B cell (primary cell): ENCODE measurements around the gene SLC37A1.

ENCODE experiments used
- EZH2 ChIP-seq: IDR thresholded peaks from 2 replicates; pipeline ENCODE4 v1.6.1; 2012; ENCODE audit warnings: borderline replicate concordance, low read depth, mild to moderate bottlenecking, moderate library complexity, low read length; ENCODE audit not compliant: insufficient read depth, poor library complexity, severe bottlenecking
- TF ChIP-seq, protein P1 (sequence below): fragments of 200-600 bp; IDR thresholded peaks from one replicate; pipeline ENCODE4 v1.8.0; 2022; ENCODE audit warnings: antibody characterized with exemption, mild to moderate bottlenecking

DNA sequence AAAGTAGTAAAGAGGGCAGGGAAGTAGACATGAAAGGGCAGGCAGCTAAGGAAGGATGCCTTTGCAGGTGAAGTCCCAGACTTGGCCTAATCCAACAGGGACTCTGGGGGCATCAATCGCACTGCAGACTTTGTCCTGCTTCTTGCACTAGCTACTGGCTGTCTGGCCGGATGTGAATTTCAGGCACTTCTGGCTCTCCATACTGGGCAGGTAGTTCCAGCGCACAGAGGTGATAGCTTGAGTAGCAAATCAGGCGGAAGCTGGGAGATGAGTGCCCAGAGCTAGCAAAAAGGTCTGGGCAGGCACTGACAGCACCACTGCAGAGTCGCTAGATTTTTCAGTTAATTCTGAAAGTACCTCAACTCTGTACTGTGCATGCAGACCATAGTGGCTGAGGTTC lies 18.6 kb upstream of the SLC37A1 start:
- TF ChIP-seq, protein P1, sequence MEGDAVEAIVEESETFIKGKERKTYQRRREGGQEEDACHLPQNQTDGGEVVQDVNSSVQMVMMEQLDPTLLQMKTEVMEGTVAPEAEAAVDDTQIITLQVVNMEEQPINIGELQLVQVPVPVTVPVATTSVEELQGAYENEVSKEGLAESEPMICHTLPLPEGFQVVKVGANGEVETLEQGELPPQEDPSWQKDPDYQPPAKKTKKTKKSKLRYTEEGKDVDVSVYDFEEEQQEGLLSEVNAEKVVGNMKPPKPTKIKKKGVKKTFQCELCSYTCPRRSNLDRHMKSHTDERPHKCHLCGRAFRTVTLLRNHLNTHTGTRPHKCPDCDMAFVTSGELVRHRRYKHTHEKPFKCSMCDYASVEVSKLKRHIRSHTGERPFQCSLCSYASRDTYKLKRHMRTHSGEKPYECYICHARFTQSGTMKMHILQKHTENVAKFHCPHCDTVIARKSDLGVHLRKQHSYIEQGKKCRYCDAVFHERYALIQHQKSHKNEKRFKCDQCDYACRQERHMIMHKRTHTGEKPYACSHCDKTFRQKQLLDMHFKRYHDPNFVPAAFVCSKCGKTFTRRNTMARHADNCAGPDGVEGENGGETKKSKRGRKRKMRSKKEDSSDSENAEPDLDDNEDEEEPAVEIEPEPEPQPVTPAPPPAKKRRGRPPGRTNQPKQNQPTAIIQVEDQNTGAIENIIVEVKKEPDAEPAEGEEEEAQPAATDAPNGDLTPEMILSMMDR, result no peak
- no peak for TF ChIP-seq EZH2
